Embryonic facial prominence (tissue), 1 donor: ENCODE results near the gene MICAL1.

Source experiments
- DNase-seq: peaks from one replicate; pipeline ENCODE4 v3.0.0-alpha.2; 2016; ENCODE audit errors: extremely low spot score

The MICAL1 gene

DNA sequence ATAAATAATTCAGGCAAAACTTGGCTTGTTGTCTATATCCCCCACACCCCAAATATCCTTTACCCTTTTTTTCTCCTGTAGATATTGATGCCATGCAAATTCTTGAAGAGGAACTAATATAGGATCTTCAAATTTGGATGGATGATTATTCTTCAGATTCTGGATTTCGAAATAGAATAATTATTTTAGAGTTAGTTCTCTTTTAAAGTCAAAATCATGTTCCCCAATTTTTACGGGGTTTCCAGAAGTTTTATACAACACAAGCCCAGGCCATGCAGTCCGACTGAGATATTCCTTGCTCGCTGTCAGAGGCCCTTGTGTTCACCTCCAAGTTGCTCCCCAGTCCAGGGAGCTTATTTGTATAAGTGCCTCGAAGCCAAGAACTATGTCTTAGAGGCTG is 19.5 kb downstream of the MICAL1 start:
- DNase-seq, result no peak

DNA sequence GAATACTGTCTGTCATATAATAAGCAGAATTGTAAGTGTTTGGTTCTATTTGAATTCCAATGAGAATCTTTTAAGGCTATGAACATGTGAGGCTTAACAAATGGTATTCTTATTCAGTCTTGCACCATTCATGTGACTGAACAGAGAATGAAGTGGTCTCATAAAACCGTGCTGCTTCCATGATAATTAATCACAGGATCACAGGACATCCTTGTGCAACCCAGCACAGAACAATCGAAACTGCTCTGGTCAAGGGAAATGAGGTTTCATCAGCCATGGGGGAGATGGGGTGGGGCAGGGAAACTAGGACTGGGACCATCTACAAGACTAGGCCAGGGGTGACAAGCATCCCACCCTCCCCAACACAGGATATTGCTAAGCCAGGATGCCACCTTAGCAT is 21.1 kb downstream of the MICAL1 start:
- DNase-seq, result no peak

DNA sequence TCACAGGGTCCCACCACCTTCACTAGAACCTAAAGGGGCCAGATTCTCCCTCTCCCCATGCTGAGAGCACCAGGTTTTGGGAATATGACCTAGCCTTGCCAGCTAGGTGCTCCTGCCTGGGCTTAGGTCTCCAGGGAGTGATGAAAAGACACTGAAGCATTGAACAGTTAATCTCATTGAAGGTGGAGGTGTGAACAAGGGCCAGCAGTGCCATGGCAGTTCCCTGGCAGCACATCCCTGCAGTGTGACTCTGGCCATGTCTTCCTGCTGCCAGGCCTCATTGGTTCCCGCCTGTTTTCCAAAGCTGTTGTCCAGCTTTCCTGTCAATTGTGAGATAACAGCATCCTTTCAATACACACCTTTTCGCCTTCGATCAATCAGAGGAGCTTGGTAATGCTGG is 26.1 kb downstream of the MICAL1 start:
- no peak for DNase-seq

DNA sequence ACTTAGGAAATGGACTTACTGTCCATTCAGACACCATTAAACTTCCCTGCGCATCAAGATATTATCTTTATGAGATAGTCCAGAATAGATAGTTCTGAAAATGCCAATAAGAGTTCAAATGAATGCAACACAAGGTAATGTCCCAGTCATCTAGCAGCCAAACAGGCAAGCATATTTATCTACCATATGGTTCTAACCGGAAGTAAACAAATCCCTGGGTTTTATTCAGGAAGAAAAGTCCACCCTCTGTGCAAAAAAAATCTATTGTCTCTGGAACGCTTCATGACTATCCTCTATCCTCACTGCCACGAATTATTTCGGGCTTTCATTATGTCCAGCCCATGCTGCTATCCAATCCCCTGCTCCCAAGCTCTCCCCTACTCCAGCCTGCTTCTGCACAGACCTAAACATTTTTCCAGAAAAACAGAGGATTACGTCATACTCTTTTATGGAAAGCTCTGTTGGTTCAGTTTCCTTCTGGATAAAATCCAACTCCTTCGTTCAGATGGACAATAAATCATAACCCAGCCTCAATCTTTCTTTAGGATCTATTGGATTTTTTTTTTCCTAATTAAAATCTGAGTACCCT is 26.6 kb downstream of the MICAL1 start:
- DNase-seq, result peak; percentile 36

DNA sequence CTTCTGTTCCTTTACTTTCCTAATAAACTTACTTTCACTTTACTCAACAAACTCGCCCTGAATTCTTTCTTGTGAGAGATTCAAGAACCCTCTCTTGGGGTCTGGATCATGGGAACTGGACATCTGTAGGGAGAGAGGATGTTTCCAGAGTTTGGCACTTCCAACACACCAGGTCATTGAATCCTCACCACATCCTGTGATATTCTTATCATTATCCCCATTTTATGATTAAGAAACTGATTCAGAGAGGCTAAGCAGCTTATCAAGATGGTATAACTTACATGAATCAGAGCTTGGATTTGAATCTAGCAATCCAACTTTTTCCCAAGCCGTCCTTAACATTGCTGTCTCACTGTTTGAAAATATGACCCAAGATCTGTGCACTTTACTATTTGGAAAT is 30.6 kb downstream of the MICAL1 start:
- DNase-seq, result no peak

DNA sequence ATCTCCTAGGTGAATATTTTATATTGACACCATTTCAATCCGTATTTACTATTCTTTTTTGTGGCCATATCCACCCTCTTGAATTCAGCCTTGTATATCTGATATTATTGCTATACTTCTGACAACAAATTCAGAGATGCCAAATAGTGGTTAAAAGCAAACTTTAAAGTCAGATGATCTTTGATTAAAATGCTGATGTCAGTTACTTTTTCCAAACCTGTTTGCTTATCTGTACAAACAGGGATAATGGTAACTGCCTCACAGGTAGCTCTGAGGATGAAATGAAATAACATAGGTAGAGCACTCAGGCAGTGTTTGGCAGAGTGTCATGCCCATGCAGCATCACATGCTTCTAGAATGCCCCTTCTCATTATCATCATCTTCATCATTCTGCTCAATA is 34.4 kb downstream of the MICAL1 start:
- DNase-seq, result no peak

DNA sequence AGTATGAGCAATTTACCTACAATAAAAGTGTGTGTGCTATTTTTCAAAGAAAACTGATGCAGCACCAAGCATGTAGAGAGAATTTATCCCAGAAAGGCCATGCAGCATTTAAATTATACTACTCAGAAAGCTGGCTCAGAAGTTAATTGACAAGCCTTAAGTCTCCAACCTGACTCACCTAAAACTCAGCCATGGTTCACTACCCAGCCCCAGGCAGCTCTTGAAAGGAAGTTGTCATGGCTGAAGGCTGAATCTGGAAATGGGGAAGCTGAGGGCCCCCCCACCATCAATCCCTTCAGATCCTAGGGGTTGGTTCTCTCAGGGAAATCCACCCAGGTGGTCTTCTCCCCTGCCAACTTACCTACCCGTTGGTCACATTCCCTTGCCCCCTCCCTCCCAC is 34.8 kb downstream of the MICAL1 start:
- no peak for DNase-seq

DNA sequence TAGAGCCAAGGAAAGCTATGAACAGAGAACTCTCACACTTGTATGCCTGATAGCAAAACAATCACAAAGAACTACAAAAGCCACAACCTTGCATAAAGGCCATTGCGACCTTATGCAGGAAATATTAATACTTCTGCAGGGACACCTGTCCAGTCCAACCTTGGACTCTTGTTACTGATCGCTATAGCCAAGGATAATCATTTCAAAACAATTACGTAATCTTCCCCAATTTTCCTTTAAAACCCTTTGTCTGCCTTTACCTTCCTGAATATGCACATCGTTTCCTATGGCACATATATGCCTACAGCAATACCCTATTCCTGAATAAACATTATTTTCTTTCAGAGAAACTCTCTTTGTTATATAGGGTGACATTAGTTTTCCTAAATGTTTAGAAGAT is 37.9 kb downstream of the MICAL1 start:
- no peak for DNase-seq

DNA sequence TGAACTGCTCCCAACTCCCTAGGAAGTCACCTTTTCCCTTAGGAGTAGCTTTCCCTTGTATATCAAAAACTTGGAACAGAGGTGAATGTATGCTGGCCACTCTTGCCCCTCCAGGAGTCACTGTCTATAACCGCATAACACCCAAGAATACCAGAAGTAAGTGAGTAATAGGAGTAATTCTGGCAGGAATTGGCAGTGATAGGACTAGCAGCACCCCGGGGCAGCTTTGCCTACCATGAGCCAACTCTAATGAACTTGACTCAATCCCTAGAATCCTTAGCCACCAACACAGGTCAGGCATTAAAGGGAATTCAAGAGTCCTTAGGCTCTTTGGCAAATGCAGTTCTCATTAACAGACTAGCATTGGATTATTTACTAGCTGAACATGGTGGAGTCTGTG is 44.5 kb downstream of the MICAL1 start:
- DNase-seq, result no peak

DNA sequence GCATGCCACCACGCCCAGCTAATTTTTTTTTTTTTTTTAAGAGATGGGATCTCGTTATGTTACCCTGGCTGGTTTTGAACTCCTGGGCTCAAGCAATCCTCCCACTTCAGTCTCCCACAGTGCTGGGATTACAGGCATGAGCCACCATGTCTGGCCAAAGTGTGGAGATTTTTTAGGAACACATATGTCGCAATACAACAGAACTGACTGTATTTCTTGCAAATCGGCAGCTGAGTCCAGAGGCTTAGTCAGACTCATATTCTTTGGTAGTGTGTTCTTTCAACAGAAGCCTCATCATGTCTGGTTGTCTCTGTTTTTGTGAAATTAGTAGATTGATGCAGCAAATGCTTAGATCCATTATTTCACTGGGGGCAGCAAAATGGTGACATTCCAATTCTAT is 49.4 kb downstream of the MICAL1 start:
- no peak for DNase-seq

DNA sequence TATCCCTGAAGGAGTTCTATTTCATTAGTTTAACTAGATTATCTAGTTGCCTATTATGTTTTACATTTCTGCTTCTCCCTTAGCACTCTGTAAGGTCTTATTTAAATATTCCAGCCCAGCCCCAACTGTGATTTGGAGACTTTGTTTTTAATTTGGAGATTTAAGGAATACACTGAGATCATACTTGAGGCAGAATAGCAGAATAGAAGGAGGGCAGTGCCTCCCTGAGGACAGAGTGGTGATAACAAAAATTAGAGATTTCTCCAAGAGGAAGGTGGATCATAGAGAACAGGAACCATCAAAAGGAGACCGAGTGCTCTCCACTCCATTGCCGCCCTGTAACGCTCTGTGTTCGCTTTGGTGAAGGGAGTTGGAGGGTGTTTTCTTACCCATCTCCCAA is 58.6 kb downstream of the MICAL1 start:
- no peak for DNase-seq

DNA sequence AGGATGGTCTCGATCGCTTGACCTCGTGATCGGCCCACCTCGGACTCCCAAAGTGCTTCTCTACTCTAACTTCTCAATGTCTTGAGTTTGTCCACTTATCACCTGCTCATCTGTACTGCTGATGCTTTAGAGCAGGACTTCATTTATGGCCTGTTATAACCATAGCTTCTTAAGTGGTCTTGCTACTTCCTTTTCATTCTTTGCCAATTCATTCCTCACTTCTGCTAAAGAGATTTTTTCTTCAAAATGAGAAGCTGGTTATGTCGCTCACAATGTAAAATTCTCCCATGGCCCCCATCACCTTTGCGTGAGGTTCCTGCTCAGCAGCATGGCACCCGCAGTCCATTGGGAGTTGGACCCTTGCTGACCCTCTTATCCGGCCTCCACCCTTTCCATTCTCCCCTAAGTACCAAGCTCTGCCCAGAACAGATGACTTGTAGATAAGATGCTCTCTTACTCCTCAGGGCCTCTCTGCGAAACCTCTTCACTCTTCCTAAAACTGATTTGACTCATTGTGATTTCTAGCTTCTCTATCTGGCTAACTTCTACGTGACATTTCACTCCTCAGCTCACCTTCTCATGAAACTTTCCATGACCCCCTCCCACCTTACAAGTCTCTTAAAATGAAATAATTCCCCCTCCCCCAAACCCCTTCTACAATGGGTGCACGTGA is 59.4 kb downstream of the MICAL1 start:
- DNase-seq, result no peak
